GM23248 (cell line): ENCODE data around the gene TRAP1.

Experiments used
- EZH2 ChIP-seq: fragments of 200-600 bp; sonication (generic); IDR thresholded peaks from 2 replicates; pipeline ENCODE4 v1.6.1; 2018; ENCODE audit warnings: antibody characterized with exemption, mild to moderate bottlenecking; ENCODE audit not compliant: insufficient read depth, poor library complexity, severe bottlenecking
- EZH2phosphoT487 ChIP-seq: fragments of 200-600 bp; sonication (generic); IDR thresholded peaks from 2 replicates; pipeline ENCODE4 v1.6.1; 2018; ENCODE audit warnings: antibody characterized with exemption, moderate library complexity, mild to moderate bottlenecking, low read depth; ENCODE audit not compliant: insufficient read depth

DNA sequence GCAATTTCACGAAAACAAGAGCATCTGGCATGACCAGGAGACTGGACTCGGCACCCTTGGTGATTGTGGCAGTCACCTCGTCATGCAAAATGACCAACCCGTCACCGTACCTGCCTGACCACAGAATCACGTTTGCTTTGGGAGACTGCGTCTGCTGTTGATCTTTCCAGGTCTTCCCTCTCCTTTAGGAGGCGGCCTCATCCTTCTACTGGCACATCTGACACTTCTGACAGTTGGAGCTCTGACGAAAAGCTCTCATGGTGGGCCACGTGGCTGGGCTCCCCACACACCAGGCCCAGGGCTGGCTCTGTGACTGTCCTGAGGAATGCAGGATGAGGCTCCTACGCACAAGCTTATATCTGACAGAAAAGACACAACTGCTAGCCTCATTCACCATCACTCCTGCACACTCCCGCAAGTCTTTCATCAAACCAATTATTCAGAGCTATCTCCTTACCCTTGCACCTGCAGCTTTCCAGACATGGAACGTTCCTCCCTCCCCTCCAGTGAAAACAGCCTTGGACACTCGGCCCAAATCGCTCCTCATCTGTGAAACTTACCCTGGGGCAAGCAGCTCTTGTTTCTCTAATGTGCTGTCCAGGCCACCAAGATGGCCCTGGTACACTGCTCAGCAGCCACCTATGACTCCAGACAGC is 3.6 kb downstream of the TRAP1 start:
- TF ChIP-seq EZH2phosphoT487 (no peak), EZH2 (no peak)
